ENCODE measurements around the gene EFTUD2. TPM values are rescaled to one million over a fixed set of nuclear protein-coding genes. Genes with fewer than 3 reads are reported as not detected.

Gene EFTUD2
- polyA plus RNA-seq, 1 donor: 67.8 TPM

DNA sequence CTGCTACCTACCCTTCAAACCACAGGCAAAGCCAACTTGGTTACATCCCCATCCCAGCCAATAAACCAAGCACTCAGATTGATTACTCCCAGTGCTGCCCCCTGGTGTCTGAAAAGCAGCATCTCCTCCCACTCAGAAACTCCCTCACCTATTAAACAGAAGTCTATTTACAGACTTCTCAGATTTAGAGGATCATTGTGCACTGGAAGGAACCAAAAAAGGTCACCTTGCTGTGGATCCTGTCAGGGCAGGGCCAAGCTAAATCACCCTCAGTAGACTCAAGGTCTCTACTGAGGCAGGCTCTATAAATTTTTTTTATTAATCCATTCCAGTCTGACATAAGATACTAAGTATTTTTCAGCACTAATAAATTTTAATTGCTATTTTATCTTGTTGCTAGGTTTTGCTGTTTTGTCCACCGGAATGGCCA, 34.0 kb downstream of the EFTUD2 start:
- H3K4me3 ChIP-seq (ENCODE audit: low read length): no peak overlapping the region
- no peaks in the 10 kb centered on the region for H3K9me3 ChIP-seq (ENCODE audit: control insufficient read depth, low read depth, low read length)
- DNase-seq: peak; percentile 48 to 49
- WGBS (ENCODE audit: insufficient coverage, low lambda C conversion rate): 20% methylated on average over 1 of the region's 1 CpG
- peaks cover 78% of the 10 kb centered on the region for H3K36me3 ChIP-seq (ENCODE audit: control insufficient read depth, insufficient read depth, low read length)
- H3K27ac ChIP-seq (ENCODE audit: low read length): no peak overlapping the region
- no peaks in the 10 kb centered on the region for H3K4me1 ChIP-seq (ENCODE audit: control insufficient read depth, insufficient read depth, low read length)
- no peaks in the 10 kb centered on the region for H3K27me3 ChIP-seq (ENCODE audit: control insufficient read depth, insufficient read depth, low read length)

DNA sequence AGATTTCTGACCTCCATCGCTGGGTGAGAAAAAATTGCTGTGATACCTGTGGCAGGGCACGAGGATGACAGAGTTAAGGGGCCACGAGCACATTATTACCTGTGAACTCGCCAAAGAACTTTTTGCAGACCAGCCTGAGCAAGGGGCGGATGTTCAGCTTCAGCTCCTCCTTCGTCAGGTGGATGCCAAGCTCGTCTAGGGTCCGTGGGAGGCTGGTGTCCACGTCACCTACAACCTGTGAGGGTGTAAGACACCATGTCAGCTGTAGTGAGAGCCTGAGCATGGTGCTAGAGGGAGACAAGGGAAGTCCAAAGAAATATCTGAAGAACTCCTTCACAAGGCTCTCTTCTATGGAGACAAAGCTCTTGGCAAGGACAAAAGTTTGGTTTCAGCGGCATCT, 34.4 kb downstream of the EFTUD2 start:
- Histone ChIP-seq H3K4me1 (ENCODE audit: control insufficient read depth, insufficient read depth, low read length) (no peaks in the 10 kb centered on the region), H3K27me3 (ENCODE audit: control insufficient read depth, insufficient read depth, low read length) (no peaks in the 10 kb centered on the region), H3K27ac (ENCODE audit: low read length) (no peak overlapping the region), H3K9me3 (ENCODE audit: control insufficient read depth, low read depth, low read length) (no peaks in the 10 kb centered on the region), H3K4me3 (ENCODE audit: low read length) (no peak overlapping the region), H3K36me3 (ENCODE audit: control insufficient read depth, insufficient read depth, low read length) (peaks cover 79% of the 10 kb centered on the region)
- WGBS (ENCODE audit: insufficient coverage, low lambda C conversion rate): no CpG with 5 or more reads among the region's 10 CpGs
- no peak for DNase-seq

DNA sequence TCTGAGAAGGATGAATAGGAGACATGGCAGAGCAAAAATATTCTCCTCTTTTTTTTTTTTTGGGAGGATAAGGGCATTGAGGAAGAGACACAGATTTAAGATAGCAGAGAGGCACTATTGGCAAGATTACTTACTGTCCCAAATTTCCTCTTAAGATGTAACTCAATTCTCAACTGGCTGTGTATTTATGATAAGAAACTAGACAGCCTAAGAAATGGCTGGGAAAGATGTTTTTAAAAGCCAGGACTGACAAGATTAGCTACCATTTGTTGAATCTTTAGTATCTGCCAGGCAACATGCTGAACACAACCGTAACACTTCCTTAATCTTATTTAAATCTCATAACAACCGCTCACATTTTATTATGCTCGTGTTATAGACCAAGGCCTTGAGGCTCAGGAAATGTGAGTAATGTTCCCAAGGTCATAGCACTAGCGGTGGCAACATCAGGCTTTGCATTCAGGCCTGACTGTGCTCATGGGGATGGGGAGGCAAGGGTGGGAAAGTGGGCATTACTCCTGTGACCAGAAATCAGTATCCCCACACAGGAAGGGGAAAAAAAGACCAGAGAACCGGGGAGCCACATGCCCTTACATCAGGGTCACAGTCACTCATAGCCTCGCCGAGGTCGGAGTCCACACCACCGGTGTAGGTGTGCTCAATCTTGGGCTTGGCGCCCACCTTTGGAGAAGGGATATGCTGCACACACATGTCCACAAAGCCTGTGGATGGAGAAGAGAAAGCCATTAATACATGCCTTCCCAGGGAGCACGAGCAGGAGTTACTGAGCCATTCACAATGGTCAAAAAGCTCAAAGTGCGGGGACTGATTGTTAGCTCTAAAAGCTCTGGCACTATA, 36.0 kb downstream of the EFTUD2 start:
- Histone ChIP-seq H3K27me3 (ENCODE audit: control insufficient read depth, insufficient read depth, low read length) (no peaks in the 10 kb centered on the region), H3K36me3 (ENCODE audit: control insufficient read depth, insufficient read depth, low read length) (peaks cover 80% of the 10 kb centered on the region), H3K9me3 (ENCODE audit: control insufficient read depth, low read depth, low read length) (no peaks in the 10 kb centered on the region), H3K4me1 (ENCODE audit: control insufficient read depth, insufficient read depth, low read length) (no peaks in the 10 kb centered on the region), H3K4me3 (ENCODE audit: low read length) (no peak overlapping the region), H3K27ac (ENCODE audit: low read length) (no peak overlapping the region)
- whole genome bisulfite sequencing (ENCODE audit: insufficient coverage, low lambda C conversion rate): 40% methylated on average over 1 of the region's 12 CpGs
- no peak for DNase-seq

DNA sequence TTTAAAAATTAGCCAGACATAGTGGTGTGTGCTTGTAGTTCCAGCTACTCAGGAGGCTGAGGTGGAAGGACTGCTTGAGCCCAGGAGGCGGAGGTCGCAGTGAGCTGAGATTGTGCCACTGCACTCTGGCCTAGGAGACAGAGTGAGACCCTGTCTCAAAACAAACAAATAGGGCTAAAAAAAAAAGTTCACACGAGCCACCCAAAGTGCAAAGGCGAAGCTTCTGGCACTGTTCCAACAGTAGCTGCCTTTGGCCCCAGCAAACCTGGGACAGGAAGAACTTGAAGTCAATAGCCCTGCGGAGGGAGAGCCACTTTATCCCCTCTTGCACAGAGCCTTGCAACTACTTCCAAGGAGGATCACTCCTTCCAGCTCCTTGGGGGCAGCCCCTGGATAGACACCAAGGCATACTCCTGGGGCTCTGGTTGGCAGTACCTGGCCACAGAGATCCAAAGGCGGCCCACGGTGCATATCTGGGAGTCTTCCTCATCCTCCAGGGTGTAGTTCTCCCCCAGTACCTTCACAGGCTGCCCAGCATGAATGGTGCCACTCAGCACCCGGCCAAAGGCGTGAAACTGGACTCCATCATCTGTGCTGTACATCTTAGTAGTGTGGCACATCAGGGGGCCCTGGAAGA, 36.8 kb downstream of the EFTUD2 start:
- no peaks in the 10 kb centered on the region for H3K9me3 ChIP-seq (ENCODE audit: control insufficient read depth, low read depth, low read length)
- no peaks in the 10 kb centered on the region for H3K27me3 ChIP-seq (ENCODE audit: control insufficient read depth, insufficient read depth, low read length)
- 100% methylated on average over 1 of the region's 9 CpGs for WGBS (ENCODE audit: insufficient coverage, low lambda C conversion rate)
- DNase-seq: peak in 1 of 2 donors; percentile 31
- no peak overlapping the region for H3K27ac ChIP-seq (ENCODE audit: low read length)
- no peaks in the 10 kb centered on the region for H3K4me1 ChIP-seq (ENCODE audit: control insufficient read depth, insufficient read depth, low read length)
- no peak overlapping the region for H3K4me3 ChIP-seq (ENCODE audit: low read length)
- peaks cover 78% of the 10 kb centered on the region for H3K36me3 ChIP-seq (ENCODE audit: control insufficient read depth, insufficient read depth, low read length)

DNA sequence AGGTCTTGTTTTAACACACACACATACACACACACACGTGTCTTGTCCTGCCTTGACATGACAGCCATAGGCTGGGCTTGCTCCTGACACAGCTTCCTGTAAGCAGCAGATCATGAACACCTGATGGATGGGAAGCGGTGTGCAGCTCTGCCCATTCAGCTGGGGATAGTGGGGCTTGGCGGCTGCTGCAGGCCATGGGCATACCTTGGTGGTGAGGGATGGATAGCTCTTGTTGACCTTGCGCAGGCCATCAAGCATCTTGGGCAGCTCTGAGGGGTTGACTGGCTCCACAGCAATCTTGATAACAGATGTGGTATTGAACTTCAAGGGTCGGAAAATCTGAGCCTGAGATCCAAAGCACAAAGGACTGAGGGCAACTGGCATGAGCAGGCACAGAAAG, 39.5 kb downstream of the EFTUD2 start:
- DNase-seq: no peak
- no peaks in the 10 kb centered on the region for H3K27me3 ChIP-seq (ENCODE audit: control insufficient read depth, insufficient read depth, low read length)
- no peaks in the 10 kb centered on the region for H3K9me3 ChIP-seq (ENCODE audit: control insufficient read depth, low read depth, low read length)
- H3K4me3 ChIP-seq (ENCODE audit: low read length): no peak overlapping the region
- H3K4me1 ChIP-seq (ENCODE audit: control insufficient read depth, insufficient read depth, low read length): no peaks in the 10 kb centered on the region
- peaks cover 94% of the 10 kb centered on the region for H3K36me3 ChIP-seq (ENCODE audit: control insufficient read depth, insufficient read depth, low read length)
- no peak overlapping the region for H3K27ac ChIP-seq (ENCODE audit: low read length)
- no CpG with 5 or more reads among the region's 5 CpGs for WGBS (ENCODE audit: insufficient coverage, low lambda C conversion rate)

DNA sequence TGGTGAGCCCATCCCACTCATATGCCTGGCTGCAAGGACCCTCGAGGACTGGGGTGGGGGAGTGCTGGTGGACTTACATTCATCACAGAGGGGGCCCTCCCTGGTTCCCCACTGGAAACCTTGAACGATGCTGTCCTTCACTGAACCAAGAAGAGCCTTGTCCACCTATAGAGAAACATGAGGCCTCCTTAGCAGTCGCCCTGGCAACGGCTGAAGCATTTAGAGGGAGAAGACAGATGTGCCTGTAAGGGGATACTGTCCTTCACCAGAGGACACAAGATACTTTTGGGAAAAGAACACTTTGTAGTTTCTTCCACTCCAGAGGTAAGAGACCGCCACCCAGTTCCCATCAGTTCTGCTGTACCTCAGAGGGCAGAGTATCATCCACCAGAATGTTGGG, 45.1 kb downstream of the EFTUD2 start:
- no peaks in the 10 kb centered on the region for H3K27me3 ChIP-seq (ENCODE audit: control insufficient read depth, insufficient read depth, low read length)
- WGBS (ENCODE audit: insufficient coverage, low lambda C conversion rate): no CpG with 5 or more reads among the region's 5 CpGs
- DNase-seq: no peak
- no peaks in the 10 kb centered on the region for H3K9me3 ChIP-seq (ENCODE audit: control insufficient read depth, low read depth, low read length)
- peaks cover 82% of the 10 kb centered on the region for H3K36me3 ChIP-seq (ENCODE audit: control insufficient read depth, insufficient read depth, low read length)
- no peak overlapping the region for H3K4me3 ChIP-seq (ENCODE audit: low read length)
- H3K27ac ChIP-seq (ENCODE audit: low read length): no peak overlapping the region
- H3K4me1 ChIP-seq (ENCODE audit: control insufficient read depth, insufficient read depth, low read length): no peaks in the 10 kb centered on the region

DNA sequence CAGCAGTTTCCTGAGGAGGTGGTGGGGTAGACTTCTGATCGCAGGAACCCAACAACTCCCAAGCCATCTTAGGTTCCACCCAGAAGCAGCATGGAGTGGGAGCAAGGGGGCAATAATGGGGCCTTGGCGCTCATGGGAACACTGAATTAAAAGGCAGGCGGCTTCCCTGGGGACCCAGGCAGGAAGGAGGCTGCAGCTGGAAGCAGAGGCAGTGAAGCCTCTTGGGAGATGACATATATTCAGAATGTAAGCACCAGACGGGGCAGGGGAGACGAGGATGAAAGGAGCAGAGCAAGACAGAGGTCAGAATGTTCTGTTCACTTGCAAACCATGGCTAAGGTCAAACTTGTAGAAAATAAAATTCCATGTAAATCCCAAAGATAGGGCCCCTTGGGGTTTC, 48.6 kb downstream of the EFTUD2 start:
- no peak overlapping the region for H3K4me3 ChIP-seq (ENCODE audit: low read length)
- H3K36me3 ChIP-seq (ENCODE audit: control insufficient read depth, insufficient read depth, low read length): peaks cover 52% of the 10 kb centered on the region
- H3K4me1 ChIP-seq (ENCODE audit: control insufficient read depth, insufficient read depth, low read length): no peaks in the 10 kb centered on the region
- H3K9me3 ChIP-seq (ENCODE audit: control insufficient read depth, low read depth, low read length): no peaks in the 10 kb centered on the region
- no peak for DNase-seq
- WGBS (ENCODE audit: insufficient coverage, low lambda C conversion rate): 100% methylated on average over 1 of the region's 5 CpGs
- H3K27ac ChIP-seq (ENCODE audit: low read length): no peak overlapping the region
- no peaks in the 10 kb centered on the region for H3K27me3 ChIP-seq (ENCODE audit: control insufficient read depth, insufficient read depth, low read length)

DNA sequence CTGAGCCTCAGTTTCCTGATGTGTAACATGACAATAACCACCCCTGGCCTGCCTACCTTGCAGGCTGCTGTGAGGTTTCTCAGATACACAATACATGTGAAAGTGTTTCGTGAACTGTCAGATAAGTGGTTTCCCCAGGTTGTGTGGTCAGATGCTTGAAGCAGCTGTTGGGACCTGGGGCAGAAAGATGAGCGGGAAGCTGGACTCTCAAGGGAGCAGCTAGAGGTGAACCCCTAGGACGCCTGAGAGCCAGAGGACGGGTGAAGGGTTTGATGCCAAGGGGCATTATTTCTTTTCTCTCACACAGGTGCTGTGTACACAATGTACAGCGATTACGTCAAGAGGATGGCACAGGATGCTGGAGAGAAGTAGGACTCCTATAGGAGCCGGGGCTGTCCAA, 49.2 kb downstream of the EFTUD2 start:
- Histone ChIP-seq H3K27ac (ENCODE audit: low read length) (no peak overlapping the region), H3K4me1 (ENCODE audit: control insufficient read depth, insufficient read depth, low read length) (no peaks in the 10 kb centered on the region), H3K4me3 (ENCODE audit: low read length) (no peak overlapping the region), H3K9me3 (ENCODE audit: control insufficient read depth, low read depth, low read length) (no peaks in the 10 kb centered on the region), H3K36me3 (ENCODE audit: control insufficient read depth, insufficient read depth, low read length) (peaks cover 46% of the 10 kb centered on the region), H3K27me3 (ENCODE audit: control insufficient read depth, insufficient read depth, low read length) (no peaks in the 10 kb centered on the region)
- DNase-seq: no peak
- WGBS (ENCODE audit: insufficient coverage, low lambda C conversion rate): no CpG with 5 or more reads among the region's 7 CpGs

DNA sequence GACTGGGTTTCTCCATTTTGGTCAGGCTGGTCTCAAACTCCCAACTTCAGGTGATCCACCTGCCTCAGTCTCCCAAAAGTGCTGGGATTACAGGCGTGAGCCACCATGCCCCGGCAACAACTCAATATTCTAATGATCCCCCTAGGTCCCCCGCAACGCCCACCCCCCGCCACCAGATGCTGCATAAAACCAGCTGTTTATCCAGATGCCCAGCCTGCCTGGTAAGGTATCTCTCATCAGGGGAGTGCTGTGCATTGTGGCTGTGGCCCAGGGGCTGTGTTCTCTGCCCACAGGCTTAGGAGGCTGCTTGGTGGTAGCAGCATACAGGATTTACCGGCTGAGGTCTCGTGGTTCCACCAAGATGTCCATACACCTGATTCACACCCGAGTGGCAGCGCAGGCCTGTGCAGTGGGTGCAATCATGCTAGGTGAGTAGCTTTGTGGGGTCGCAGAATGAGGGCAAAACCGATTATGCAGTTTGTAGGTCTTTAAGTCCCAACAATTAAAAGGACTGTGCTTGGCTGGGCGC, 50.2 kb downstream of the EFTUD2 start:
- Histone ChIP-seq H3K4me1 (ENCODE audit: control insufficient read depth, insufficient read depth, low read length) (no peaks in the 10 kb centered on the region), H3K9me3 (ENCODE audit: control insufficient read depth, low read depth, low read length) (no peaks in the 10 kb centered on the region), H3K36me3 (ENCODE audit: control insufficient read depth, insufficient read depth, low read length) (peaks cover 36% of the 10 kb centered on the region), H3K27me3 (ENCODE audit: control insufficient read depth, insufficient read depth, low read length) (no peaks in the 10 kb centered on the region), H3K27ac (ENCODE audit: low read length) (no peak overlapping the region), H3K4me3 (ENCODE audit: low read length) (no peak overlapping the region)
- no CpG with 5 or more reads among the region's 12 CpGs for WGBS (ENCODE audit: insufficient coverage, low lambda C conversion rate)
- DNase-seq: no peak

DNA sequence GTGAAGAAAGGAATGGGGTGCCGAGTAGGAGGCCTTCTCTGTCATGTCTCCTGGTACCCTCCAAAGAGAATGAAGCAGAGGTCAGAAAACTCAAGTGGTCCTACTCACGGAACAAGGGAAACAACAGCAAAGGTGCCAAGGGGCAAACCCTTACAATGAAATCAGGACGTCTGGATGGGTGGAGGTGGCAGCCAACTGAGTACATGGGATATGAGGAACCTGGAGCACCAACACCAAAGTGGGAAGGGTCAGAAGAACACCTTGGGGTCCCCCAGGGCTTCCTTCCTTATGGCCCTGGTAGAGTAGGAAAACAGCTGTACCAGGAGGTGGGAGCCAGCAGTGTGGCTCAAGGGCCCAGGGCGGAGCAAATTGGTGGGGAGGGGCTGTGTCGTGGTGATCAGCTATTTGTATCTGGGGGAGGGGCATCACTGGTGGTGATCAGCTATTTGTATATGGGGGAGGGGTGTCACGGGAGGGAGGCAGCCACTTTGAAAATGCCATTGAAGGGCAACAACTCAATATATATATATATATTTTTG, 50.9 kb downstream of the EFTUD2 start:
- peaks cover 29% of the 10 kb centered on the region for H3K36me3 ChIP-seq (ENCODE audit: control insufficient read depth, insufficient read depth, low read length)
- no peaks in the 10 kb centered on the region for H3K27me3 ChIP-seq (ENCODE audit: control insufficient read depth, insufficient read depth, low read length)
- no CpG with 5 or more reads among the region's 6 CpGs for WGBS (ENCODE audit: insufficient coverage, low lambda C conversion rate)
- H3K27ac ChIP-seq (ENCODE audit: low read length): no peak overlapping the region
- no peaks in the 10 kb centered on the region for H3K9me3 ChIP-seq (ENCODE audit: control insufficient read depth, low read depth, low read length)
- no peak for DNase-seq
- H3K4me3 ChIP-seq (ENCODE audit: low read length): no peak overlapping the region
- no peaks in the 10 kb centered on the region for H3K4me1 ChIP-seq (ENCODE audit: control insufficient read depth, insufficient read depth, low read length)
